ENCODE results near the gene SEC22B.
"Not testable (repeated sequence)": the region's sequence is repeated elsewhere in the genome, so short reads cannot be mapped to it uniquely, and the experiment has no call there.

Gene SEC22B

DNA sequence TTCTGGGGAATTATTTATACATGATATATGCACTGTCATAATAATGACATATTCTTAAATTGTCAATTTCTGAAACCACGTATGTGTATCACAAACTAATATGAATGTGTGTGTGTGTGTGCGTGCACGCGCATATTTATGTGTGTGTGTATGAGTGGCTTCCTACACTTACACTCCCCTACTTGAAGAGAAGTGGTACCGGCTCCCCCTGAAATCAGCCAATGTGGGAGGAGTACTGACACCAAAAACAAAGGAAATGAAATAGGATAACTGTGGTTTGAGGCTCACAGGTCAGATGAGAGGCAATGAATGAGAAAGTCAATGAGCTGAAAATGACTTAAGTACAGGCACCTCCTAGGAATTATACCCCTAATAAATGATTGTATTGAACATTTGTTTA is 64.1 kb downstream of the SEC22B start:
- not testable (repeated sequence) for DNase-seq

- DNase-seq: not testable (repeated sequence)
Measured at GRCh38 chr1:120111771-120112170, 64.5 kb downstream of the SEC22B start.

GRCh38 chr1:120111008-120111407 is 65.3 kb downstream of the SEC22B start:
- DNase-seq: not testable (repeated sequence)

- not testable (repeated sequence) for DNase-seq
Measured at GRCh38 chr1:120109656-120110055, 66.7 kb downstream of the SEC22B start.

DNA sequence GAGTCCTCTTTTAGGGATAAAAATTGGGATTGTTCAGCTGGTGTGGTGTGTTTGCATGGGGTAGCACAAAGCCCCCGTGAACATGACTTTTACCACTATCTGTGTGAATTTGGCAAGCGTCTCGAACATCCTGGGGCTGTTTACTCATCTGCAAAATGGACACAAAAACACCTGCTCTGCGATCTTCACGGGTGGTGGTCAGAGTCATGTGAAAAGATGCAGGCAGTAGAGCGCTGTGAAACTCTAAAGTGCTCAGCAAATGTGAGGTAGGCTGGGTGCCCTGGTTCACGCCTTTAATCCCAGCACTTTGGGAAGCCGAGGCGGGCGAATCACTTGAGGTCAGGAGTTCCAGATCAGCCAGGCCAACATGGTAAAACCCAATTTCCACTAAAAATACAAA is 67.1 kb downstream of the SEC22B start:
- DNase-seq: not testable (repeated sequence)

DNA sequence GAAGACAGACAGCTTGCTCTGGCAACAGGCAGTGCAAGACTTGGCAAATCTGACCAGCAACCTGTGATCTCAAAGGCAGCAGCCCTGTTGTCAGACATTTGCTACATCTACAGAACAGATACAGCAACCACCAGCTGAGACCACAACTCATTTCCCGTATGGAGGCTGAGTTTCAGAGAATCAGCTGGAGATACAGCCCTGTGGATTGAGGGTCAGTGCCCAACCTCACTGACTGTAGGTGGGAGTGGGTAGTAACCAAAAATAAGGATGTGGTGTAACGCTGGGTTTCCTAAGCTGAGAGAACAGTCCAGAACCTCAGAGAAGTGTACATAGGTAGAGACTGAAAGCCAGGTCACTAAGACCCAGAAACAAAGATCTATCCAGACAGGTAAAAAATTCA is 71.0 kb downstream of the SEC22B start:
- not testable (repeated sequence) for DNase-seq

GRCh38 chr1:120103768-120104167 is 72.6 kb downstream of the SEC22B start:
- DNase-seq: not testable (repeated sequence)

DNA sequence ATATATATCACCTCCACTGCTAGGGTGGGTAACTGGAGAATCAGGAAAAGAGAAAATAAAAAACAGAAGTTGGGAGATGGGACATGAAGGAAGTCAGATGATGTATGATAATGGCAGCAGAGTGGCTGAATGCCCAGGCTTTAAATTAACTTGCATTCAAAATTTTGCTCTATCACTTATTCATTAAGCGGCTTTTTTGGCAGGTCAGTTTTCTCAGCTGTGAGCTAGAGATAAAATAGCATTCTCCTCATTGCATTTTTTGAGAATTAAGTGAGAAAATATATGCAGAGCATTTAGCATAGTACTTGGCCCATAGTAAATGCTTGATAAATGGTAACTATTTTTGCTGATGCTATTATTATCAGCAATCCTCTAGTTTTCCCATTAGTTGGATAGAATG is 74.7 kb downstream of the SEC22B start:
- not testable (repeated sequence) for DNase-seq
